Measurements from ENCODE around the gene GABRG3. TPM values are rescaled to one million over a fixed set of nuclear protein-coding genes. Genes with fewer than 3 reads are reported as not detected.
"Not testable (repeated sequence)": the region's sequence is repeated elsewhere in the genome, so short reads cannot be mapped to it uniquely, and the experiment has no call there.

The GABRG3 gene
- total RNA-seq, 1 donor from 2014 or later: not detected

DNA sequence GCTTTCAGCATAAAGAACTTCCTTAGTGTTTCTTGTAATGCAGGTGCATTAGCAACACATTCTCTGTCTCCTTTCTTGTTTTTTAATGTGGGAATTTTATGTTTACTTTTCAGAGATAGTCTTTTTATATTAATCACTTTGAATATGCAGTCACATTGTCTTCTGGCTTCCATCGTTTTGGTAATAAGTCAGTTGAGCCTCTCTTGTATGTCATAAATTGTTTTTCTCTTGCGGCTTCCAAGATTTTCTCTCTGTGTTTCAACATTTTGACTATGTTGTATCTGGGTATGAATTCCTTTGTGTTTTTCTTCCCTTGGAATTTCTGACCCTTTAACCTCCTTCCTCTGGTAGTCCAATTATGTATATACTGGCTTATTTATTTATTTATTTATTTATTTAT is 25.3 kb downstream of the GABRG3 start:
- no peak for DNase-seq (ENCODE audit: low spot score)

DNA sequence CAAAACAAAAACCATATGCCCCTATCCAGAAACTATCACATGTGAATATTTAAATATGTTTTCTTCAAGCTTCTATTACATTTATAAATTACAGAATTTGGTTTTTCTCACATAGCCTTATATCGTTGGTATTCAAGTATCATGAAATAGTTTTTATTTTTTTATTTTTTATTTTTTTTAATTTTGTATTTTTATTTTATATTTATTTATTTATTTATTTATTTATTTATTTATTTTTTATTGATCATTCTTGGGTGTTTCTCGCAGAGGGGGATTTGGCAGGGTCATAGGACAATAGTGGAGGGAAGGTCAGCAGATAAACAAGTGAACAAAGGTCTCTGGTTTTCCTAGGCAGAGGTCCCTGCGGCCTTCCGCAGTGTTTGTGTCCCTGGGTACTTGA is 32.0 kb downstream of the GABRG3 start:
- DNase-seq (ENCODE audit: low spot score): not testable (repeated sequence)

DNA sequence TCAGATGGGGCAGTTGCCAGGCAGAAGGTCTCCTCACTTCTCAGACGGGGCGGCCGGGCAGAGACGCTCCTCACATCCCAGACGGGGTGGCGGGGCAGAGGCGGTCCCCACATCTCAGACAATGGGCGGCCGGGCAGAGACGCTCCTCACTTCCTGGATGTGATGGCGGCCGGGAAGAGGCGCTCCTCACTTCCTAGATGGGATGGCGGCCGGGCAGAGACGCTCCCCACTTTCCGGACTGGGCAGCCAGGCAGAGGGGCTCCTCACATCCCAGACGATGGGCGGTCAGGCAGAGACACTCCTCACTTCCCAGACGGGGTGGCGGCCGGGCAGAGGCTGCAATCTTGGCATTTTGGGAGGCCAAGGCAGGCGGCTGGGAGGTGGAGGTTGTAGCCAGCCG is 33.2 kb downstream of the GABRG3 start:
- DNase-seq (ENCODE audit: low spot score): not testable (repeated sequence)

DNA sequence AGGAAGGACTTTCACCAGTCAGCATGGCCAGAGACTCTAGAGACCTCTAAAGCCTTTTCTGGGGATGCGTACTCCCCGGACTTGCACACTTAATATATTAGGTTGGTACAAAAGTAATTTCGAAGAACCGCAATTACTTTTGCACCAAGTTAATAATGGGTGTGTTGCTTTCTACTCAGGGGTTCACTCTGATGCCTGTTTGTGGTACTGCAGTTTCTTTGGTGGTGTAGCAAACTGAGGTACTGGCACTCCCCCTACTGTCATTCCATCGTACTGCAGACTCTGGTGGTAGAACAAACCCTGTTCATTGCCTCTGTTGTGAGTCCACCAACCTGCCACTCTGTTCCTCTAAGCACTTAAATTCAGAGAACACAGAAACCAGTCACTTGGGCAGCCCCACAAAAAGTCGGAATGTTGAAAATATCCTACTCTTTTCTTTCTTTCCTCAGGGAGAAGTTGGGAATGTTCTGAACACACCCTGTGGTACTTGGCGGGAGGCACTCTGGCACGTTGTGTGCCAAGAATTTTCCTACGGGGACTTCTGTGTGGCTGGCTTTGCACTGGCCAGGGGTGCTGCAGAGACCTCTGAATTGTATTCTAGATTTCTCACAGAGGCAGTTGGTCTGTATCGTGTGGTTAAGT is 46.3 kb downstream of the GABRG3 start:
- DNase-seq (ENCODE audit: low spot score): no peak

DNA sequence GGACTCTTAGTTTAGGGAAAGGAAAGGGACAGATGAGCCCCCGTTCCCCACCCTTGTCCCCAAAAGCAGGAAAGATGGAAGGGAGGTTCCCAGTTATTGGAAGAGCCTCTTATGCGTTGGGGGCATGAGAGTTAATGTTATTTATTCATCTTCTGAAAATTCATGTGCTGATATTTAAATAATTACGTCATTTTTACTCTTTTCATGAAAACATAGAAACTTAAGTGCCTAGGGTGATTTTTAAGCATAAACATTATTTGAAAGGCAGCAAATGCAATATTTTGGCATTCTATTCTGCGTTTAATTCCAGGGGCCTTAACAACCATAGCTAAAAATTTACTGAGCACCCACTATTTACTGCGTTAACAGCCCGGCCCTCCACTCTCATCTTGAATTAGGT is 48.7 kb downstream of the GABRG3 start:
- DNase-seq (ENCODE audit: low spot score): no peak

DNA sequence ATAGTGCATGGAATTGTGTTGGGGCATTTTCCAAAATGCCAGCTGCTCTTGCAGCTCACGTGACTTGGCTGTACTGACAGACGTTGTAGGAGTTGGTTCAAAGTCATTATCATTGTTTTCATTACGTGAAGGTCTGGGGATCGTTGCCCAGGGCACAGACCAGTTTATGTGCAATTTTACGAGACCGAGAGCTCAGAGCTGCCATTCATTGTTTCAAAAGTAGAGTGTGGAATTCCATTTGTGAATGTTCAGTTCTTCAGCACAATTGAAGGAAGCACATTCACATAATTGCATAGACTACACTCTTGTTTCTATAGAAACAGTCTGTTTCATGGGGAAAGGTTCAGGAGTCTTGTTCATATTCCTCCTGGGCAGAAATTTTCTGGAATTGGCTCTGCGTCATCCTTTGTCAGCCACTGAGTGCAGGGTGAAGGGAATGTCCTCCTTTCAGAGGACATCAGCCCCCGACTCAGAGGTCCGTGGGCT is 54.5 kb downstream of the GABRG3 start:
- DNase-seq (ENCODE audit: low spot score): no peak

DNA sequence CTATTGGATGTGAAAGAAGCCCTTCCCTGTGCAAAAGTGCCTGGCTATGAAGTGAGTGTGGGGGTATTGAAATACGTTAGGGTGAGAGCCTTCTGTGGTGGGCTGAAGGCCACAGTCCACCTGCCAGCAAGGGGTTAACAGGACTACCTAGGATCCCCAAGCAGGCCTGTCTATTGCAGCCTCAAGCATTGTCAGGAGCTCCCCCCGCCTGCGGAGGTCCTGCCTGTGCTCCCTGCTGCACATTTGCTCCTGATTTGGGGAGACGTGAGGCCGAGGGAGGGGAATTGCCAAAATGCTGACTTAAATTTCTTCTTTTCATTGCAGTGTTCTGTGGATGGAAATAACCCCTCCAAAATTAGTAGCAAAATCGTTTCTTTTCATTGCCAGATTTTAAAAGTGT is 56.2 kb downstream of the GABRG3 start:
- no peak for DNase-seq (ENCODE audit: low spot score)

DNA sequence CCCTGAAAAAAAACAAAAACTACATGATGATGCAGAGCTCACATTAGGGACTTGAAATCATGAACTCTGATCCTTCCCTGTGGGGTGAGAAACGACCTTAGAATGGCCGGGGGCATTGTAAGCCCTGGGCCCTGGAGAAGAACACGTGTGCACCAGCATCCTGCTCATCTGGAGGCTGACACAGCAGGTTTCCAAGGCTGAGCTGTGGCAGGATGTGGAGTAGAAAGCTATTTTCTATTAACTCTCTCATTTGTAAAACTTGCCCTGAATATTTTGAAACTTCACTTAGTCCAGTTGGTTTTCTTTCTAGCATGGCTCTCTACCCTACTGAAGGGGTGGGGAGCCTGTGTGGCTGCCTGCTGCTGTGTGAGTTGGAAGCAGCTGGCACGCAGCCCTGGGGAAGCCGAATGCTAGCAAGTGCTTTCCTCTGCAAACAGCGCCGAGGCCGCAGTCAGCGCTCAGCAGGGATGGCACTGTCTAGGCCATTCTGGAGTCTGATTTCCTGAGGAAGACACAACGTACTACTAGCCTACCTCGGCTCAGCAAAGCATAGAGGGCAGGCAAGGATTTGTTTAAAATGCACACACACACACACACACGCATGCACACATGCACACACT is 58.0 kb downstream of the GABRG3 start:
- no peak for DNase-seq (ENCODE audit: low spot score)

DNA sequence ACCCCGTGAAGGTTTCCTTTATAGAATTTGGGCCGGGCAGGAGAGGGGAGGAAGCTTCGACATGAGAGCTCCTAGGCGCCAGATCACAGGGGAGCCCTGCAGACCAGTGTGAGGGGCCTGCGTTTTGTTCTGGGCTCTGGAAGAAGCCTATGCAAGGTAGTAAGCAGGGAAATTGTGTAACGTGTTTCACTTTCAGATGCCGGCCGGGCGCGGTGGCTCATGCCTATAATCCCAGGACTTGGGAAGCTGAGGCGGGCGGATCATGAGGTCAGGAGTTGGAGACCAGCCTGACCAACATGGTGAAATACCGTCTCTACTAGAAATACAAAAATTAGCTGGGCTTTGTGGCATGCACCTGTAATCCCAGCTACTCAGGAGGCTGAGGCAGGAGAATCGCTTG is 65.2 kb downstream of the GABRG3 start:
- no peak for DNase-seq (ENCODE audit: low spot score)

DNA sequence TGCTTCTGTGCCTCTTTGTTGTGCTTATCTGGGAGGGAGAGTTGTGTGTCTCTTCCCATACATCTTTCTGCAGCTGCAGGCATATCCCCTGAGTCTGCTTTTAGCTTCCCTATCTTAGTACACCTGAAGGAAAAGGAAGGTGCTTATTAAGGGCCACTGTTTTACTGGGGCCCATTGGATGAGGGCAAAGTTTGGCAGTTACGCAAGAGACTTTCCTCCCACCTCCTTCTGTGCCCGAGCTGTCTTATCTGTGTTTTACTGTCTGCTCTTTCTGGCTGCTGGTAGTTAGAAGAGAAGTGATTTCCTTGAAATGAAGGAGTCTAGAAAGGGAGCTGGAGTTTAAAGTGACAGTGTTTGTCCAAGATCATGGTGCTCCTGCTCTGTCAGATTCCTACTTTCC is 66.5 kb downstream of the GABRG3 start:
- DNase-seq (ENCODE audit: low spot score): no peak

DNA sequence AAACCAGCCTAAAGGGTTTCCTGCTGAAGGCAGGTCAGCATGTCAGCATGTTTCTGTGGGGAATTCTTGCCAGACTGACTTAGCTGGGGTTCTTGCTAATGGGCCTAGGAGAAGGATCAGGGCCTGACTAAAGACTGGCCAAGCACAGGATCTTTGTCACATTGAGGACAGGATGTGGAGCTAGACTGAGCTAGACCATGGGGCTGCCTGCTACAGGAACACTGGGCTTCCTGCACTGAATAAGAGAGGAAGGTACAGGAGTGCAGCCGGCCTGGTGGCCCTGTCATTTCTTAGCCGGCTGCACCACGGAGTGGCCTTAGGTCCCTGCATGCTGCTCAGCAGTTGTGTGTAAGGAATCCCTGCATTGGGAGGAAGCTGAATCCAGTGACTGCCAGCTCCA is 68.2 kb downstream of the GABRG3 start:
- no peak for DNase-seq (ENCODE audit: low spot score)

DNA sequence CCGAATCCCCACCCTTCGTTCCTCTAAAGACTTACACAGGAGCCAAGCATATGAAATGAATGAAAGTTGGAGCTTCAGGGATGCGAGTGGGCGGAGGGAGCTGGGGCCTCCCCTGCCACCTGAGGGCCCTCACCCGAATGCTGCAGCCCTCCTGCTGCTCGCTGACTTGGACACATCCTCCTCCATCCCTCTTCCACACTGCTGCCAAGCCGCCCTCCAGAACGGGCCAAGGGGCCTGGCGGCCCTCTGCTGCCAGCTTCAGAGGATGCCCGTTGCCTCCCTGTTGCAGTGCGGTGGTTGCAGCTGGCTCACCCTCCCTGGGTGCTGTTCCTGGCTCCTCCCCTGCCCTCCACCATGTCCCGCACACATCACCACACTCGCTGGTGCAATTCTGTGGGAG is 71.2 kb downstream of the GABRG3 start:
- no peak for DNase-seq (ENCODE audit: low spot score)

DNA sequence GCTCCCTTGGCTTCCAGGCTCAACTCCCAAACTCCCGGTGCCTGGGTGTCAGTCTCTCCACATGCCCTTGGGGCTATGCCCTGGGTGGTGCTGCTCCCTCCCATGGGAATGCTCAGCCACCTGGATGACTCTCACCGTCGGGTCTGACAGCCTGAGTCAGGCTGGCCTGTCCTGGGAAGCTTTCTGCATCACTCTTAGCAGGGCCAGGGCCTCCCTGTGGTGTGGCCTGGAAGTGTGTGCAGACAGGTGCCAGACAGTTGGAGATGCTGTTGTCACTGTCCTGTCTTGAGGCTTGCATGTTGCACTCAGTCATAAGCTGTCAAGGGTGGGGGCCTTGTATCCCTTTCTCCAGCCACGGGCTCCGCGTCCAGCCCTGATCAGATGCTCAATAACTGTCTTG is 71.7 kb downstream of the GABRG3 start:
- DNase-seq (ENCODE audit: low spot score): no peak

DNA sequence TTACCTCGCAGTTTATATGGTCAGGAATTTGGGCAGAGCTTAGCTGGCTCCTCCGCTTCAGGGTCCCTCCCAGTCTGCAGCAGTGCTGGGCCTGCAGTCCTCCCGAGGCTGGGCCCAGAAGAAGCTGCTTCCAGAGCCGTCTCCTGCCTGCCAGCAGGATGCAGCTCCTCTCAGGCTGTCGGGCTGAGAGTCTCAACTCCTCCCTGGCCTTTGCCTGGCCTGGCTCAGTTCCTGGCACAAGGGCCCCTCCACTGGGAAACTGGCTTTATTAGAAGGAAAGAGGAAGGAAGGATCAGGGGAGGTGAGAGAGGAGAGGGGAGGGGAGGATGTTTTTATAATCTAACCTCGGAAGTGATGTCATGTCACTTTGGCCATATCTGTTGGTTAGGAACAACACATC is 72.8 kb downstream of the GABRG3 start:
- no peak for DNase-seq (ENCODE audit: low spot score)

DNA sequence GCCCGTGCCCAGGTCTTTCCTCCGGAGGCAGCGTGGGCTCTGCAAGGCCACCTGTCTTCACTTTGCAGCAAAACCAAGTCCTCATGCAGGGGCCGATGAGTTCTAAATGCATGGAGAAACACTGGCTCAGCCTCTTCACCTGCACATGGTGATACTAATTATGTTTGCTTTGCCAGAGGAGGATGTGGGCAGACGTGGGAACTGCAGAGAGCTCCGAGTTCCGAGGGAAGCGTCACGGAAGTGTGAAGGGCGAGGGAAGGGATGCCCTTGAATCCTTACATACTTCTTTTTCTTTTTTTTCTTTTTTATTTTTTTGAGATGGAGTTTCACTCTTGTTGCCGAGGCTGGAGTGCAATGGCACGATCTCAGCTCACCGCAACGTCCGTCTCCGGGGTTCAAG is 74.8 kb downstream of the GABRG3 start:
- no peak for DNase-seq (ENCODE audit: low spot score)

DNA sequence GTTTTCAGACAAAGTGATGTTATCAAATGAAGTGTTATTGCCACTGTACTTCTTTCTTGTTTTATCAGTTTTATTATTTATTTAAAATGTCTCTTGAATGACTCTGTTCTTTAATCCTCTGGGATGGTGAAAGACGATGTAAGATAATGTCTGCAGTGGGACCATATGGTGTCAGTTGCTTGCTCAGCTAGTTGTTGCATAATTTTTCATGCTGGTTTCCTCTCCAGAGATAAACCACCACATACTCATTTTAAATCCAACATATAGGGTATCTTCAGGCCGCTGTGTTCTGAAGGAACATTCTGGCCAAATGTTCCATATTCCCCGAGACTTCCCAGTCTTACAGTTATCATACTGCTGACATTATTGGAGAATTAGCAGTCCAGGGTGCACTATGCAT is 75.9 kb downstream of the GABRG3 start:
- no peak for DNase-seq (ENCODE audit: low spot score)

DNA sequence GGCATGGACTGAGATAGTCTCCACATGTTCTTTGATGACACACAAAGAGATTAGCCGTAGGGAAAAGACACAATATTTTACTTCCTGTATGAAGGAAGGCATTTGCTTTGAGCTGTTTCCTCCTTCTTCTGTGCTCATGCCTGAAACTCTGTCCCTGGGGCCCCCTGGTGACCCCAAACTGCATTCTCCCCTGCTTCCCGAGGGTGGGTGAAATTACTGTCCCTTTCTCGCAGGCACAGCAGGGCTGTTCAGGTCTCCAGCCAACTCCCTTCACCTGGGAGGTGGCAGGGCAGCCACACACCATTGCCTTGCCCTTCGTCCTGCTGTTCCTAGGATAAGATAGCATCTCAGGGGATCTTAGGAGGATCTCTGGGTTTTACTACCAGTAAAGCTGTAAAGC is 79.2 kb downstream of the GABRG3 start:
- DNase-seq (ENCODE audit: low spot score): no peak

DNA sequence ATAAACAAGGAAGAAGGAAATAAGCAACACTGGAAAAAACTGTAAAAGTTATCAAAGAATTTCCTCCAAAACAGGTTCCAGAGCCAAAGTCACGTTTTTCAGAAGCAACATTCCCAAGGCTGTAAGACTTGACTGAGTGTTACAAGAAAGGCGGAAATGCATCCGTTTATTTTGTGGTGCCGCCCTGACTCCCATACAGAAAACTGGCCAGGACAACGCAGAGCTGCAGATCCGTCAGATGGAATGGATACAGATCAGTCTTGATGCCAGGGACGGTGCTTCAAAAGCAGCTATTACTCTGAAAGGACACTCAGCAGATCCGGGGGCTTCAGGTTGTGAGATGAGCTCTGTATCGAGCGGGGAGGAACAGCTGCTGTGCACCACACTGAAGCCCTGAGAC is 83.4 kb downstream of the GABRG3 start:
- no peak for DNase-seq (ENCODE audit: low spot score)

DNA sequence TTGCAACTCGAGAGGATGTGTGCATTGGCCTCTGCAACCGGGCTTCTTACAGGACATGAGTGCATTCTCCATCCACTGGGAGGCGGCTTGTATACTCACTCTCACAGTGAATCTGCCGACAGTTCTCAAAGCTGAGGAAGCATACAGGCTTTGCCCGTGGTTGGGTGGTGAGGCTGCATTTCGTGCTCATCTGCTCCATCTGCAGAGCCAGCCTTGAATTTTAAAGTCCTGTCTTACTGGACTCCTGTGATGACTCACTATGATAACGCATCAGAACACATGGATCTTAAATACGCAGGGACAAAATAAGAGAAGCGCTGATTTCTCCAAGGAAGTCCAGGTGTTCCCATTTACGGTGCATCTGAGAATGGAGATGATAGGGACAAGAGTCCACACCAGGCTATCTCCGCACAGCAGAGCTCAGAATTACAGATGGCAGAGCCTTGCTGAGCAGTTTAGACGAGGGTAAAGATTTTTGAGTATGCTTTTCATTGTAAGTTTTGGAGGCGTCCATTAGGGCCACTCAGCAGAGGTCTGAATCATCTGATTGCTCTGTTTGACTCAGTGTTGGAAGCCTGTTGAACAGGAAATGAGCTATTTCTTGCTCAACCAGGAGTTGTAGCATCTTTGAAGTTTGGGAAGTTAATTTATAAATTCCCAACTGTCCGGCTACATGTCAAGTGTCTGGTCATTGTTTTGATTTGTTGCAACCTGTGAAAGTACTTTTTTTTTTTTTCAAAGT is 87.1 kb downstream of the GABRG3 start:
- DNase-seq (ENCODE audit: low spot score): no peak

DNA sequence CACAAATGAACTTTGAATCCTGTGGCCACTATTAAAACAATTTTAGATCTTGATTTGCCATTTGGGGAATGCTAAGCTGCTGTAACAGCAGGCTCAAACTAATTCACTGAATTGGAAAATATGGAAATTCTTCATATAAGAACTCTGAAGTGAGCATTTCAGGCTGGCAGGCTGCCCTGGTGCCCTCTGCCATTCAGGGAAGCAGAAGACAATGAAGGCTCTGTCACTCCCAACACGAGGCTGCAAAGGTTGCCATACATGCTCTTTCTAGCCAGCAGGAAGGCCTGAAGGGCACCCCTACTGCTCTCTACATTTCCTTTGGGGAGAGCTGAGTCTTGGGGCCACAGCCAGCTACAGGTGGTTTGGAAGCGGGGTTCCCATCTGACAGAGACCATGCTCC is 88.0 kb downstream of the GABRG3 start:
- no peak for DNase-seq (ENCODE audit: low spot score)

DNA sequence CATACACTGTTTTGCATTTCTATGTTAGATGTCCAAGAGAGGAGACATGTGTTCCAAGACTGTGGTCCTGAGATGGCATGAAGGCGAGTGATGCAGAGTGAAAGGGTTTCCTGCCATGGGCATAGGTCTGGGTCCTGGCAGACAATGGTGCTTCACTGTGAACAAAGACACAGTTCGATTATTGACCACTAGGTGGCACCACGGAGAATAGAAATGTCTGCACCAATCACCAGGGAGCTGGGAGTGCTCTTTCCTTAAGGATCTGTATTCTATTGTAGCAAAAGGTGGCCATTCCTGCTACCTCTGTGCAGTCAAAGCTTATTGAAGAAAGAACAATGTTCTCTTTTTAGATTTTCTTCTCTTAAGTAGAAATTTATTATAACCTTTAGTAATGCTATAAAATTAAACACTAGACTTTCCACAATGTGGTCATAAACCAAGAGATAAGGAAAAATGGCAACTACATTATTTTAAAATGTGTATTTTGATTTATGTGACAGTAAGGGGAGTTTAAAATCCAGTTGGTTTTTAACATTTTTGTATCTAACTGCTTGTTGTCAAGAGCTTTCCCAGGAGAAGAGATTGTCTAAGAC is 88.7 kb downstream of the GABRG3 start:
- DNase-seq (ENCODE audit: low spot score): no peak

DNA sequence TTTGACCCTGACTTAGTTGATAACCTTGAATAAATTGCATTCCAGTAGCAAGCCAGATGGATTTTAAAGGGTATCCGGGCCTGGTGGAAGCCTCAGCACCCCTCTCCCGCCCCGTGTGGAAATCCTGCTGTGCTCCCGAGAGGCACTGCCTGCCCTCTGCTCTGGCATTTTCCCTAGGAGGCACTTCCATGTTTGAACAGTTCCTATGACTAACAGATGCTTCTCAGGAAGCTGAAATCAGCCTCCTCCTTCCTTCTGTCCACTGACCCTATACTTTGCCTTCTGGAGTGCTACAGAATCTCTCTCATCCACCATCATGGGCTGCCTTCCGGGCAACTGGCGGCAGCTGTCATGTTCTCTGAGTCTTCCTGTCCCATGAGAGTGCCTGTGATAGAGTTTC is 90.8 kb downstream of the GABRG3 start:
- DNase-seq (ENCODE audit: low spot score): no peak

Data from mesenteric fat pad (tissue), 1 donor.